ENCODE results near the gene RAPGEF5.

The RAPGEF5 gene

DNA sequence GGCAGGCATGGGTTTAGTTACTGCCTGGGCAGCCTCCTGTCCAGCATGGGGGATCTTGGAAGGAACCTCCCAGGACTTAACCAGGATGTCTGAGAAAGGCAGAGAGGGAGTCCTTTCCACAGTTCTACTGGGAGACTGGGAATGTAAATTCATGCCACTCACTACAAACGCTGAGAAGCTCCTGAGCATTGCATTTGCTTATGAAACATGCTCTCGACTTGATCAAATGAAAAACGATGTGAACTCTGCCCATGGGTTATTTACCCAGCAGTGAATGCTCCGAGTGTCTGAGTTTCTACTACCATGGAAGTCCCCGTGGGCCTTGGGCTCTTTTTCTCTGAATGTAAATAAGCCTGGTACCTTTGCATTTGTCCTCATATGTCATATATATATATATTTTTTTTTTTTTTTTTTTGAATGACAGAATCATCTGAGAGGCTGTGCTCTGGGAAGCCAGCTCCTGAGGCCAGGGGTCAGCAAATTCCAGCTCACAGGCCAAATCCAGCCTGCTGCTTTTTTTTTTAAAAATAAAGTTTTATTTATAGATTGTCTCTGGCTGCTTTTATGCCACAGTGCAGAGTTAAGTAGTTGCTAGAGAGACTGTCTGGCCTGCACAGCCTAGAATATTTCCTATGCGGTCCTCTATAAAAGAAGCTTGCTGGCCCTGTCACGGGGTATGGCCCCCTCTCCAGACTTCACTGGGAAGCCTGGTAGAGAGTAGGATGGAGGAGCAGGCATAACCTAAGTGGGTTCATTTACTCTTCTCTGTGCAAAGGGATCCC is 21.4 kb upstream of the RAPGEF5 start:
- no peak for DNase-seq (ENCODE audit: low spot score)

DNA sequence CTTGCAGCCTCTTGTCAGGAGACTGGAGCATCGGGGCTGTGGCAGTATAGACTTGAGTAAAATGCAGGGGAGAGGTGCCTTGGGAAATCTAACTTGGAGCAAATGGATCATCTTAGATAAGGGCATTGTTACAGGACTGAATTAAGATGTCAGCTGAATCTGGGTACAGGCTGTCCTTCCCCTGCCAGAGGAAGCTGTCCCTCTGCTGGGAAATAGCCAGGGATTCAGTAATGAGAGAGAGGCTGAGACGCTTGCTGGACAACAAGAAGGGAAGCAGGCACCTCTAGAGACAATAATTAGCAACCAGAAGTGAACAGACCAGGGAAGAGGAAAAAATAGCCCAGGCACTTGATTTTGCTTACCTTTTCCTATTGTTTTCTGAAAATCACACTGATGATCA is 20.7 kb upstream of the RAPGEF5 start:
- DNase-seq (ENCODE audit: low spot score) = no peak

- DNase-seq (ENCODE audit: low spot score) = no peak
These were observed 18.6 kb upstream of the RAPGEF5 start for GRCh38 chr7:22375359-22376048.

- no peak for DNase-seq (ENCODE audit: low spot score)
These were observed 17.0 kb upstream of the RAPGEF5 start for GRCh38 chr7:22373911-22374310.

DNA sequence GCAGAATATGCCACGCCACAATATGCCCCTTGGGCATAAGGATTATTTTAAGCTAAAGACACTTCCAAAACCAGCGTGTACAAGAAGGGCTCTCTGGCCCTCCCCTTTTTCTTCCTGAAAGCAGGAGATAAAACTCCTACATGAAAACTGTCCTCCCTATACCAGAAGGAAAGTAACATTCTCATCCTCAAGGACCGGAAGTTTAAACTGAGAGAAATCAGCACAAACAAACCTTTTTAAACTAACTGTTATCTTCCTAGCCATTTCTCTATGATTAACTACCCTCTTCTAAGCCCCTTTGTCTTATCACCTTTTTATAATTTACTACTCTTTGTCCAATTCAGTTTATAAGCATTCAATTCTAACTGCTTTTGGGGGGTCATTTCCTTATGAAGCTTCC is 16.4 kb upstream of the RAPGEF5 start:
- DNase-seq (ENCODE audit: low spot score) = no peak

DNA sequence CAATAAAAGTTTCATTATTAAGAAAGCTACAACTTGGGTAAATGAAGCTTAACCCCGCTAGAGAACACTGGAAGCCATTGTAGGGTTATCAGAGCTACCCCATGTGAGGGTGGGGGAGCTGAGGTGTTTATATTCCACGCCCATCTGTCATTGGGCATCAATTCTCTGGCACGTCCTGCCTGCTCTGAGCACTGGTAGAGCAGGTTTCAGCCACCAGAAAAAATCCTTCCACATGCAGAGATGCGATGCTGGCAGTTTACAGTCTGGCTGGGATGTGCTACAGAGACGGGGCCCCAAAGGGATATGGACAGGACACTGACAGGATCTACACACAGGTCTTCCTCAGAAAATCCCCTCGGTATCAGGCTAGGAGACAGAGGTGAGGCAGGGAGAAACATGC is 15.9 kb upstream of the RAPGEF5 start:
- DNase-seq (ENCODE audit: low spot score) = no peak

DNA sequence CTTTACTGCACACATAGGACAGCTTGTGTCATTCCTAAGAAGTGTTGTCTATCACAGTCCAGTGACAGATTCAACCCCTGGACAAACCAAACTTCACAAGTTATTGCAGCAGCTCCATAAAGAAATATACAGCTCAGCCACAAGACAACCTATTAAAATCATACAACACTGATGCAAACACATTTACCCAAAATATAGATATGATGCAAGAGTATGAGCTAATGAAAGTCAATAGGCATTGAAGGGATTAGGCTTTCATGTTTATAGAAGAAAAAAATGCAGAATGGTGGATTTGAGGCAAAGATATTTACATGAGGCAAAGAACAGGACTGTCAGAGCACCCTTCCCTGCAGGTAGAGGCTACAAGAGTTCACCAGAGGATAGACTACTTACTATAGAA is 14.9 kb upstream of the RAPGEF5 start:
- DNase-seq (ENCODE audit: low spot score) = no peak

GRCh38 chr7:22364900-22365299 is 7.9 kb upstream of the RAPGEF5 start:
- no peak for DNase-seq (ENCODE audit: low spot score)

- no peak for DNase-seq (ENCODE audit: low spot score)
These were observed 6.9 kb upstream of the RAPGEF5 start for GRCh38 chr7:22363756-22364422.

- DNase-seq (ENCODE audit: low spot score) = no peak
These were observed 4.8 kb upstream of the RAPGEF5 start for GRCh38 chr7:22361795-22362194.

- DNase-seq (ENCODE audit: low spot score) = no peak
These were observed 4.4 kb upstream of the RAPGEF5 start for GRCh38 chr7:22361320-22361719.

DNA sequence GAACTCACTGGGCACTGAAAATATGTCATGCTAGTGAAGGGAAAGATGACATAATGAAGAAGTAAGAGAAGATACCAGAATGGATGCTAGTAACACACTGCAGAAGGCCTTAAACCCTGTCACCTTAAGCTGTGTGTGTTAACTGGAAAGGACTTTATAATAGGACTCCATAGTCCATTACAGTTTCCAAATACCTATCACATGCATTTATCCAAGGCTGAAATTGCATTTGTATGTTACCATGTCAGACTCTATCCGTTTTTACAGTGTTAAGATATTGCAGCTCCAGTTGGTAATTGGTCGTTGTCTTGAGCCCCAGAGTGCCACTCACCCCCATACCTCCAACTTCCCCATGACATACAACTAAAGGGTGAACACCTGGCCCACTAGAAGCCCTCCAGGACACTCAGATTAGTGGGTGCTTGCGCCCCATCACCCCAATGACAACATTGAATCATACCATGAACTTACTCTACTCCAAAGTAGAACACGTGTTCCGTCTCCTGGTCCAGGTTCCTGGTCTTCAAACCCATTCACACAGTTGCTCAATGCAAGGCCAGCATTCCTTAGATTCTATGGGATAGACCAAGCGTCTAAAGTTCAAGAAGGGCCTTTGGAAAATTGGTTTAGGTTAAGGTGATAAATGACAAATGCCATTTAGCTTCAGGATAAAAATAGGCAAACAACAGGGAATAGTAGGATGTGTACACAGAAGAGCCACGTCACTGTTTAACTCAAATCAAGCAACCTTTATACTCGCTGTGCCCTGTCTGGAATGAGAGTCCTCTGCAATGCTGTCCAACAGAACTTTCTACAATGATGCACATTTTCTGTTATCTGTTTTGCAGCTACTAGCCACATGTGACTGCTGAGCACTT is 2.1 kb upstream of the RAPGEF5 start:
- no peak for DNase-seq (ENCODE audit: low spot score)

GRCh38 chr7:22357311-22358175 is 589 bp upstream of the RAPGEF5 start:
- no peak for DNase-seq (ENCODE audit: low spot score)

DNA sequence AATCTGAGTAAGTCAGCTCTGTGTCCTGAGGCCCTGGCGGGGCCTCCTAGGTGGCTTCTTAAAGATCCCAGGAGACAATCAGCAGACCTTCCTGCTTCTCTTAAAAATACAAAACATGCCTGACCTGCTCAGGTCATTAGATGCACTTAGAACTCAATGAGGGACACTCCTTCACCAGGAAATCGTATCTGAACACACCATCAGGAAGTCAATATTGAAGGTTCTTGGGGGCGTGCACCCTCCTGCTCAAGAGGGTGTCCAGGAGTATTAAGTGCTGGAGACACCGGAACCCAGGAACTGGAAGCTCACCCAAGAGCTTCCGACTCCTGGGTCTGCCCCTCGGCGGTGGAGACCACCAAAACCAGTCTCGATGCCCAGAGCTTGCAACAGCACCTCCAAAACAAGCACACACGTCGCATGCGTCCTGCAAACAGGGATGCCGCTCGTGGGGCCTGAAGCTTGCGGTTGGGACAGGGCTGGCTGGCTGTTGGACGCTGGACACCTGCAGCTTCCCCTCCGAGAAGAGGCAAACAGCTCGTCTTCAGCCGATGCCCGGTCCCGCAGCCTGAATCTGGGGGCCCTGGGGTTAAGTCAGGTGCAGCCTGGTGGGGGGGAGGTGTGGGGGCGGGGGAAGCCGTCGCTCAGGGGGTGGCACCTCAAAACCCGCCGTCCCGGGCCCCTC is 803 bp downstream of the RAPGEF5 start:
- DNase-seq (ENCODE audit: low spot score) = no peak

DNA sequence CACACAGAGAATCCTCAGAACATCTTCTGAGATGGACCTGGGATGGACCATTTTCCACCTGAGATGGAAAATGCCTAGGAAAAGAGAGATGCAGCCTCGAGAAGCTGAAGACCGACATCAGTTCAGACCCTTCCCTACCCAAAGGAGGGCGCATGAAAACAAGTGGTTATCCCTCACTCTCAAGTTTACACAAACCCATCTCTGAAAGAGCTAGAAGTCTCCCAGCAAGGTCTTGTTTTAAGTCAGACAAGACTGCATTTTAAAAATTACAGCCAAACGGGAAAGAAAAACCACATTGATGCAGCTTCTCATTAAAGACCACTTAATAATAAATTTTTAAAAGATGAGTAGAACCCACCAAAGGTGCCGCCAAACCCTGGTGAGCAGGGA is 1.3 kb downstream of the RAPGEF5 start:
- DNase-seq (ENCODE audit: low spot score) = no peak

- no peak for DNase-seq (ENCODE audit: low spot score)
These were observed 2.5 kb downstream of the RAPGEF5 start for GRCh38 chr7:22354462-22354861.

DNA sequence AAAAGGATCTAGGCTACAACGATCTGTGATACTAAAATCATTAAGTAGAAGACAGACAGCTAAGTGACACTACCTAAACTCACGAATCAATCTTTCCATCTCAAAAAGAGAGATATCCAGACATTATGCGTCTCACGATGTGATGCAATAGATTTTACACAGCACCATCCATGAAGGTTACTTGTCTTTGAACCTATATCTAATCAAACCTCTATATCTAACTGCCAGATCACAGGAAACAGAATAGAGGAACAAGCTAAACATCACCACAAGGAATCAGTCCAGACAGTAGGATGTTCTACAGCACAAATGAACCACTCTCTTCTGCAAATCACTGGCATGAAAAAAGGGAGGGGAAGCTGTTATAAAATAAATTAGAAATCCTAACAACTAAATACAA is 4.1 kb downstream of the RAPGEF5 start:
- DNase-seq (ENCODE audit: low spot score) = no peak

DNA sequence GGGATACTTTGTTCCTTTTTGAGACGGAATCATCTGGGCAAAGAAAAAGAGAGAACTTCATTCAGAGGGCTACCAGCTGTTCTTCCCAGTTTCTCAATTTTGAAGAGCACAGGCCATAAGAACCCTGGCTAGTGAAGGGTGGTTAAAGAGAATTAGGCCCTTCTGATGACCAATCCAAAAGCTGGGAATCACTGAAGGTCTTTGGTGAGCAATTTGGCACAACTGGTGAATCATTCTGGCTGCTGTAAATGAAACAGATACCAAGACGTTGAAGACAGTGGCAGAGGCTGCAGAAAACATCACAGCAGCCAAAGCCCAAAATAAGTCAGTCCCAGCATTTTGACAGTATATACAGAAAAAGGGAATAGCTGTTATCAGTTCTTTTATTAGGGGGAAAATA is 5.1 kb downstream of the RAPGEF5 start:
- DNase-seq (ENCODE audit: low spot score) = no peak

GRCh38 chr7:22351329-22351692 is 5.6 kb downstream of the RAPGEF5 start:
- DNase-seq (ENCODE audit: low spot score) = no peak

DNA sequence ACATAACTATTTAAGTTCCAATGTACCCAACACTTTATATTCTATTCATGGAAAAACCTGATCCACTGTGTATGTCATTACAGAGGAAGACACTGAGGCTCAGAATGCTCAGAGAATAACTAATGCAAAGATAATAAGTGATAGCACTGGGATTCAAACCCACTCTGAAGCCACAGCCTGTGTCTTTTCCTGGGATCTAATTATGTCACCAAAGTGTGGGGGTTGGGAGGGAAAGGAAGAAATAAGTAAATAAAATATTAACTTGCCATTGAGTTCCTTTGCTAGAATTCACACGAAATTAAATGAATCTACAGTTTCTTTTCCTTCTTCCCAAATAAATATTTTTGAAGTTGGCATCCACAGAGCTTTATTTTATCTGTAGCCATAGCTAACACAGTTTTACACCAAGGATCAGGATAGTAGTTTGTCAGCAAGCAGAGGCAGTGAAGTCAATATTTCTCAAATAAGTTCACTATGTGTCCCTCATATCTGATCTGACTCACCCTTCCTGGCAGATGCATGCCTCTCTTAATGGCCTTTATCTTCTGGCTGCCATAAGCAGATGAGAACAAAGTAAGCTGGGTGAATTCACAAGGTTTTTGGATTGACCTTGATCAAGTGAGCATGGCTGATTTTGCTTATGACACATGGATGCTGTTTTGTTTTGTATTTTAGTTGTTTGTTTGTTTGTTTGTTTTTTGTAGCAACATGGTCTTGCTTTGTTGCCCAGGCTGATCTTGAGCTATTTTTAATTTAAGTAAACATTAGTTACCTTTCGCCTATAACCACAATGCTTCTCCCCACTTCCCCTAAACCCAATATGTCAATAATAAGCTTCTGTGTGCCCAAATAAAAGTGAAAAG is 6.3 kb downstream of the RAPGEF5 start:
- no peak for DNase-seq (ENCODE audit: low spot score)
